Measurements from ENCODE around the gene ACIN1.

- TF ChIP-seq, protein P1, sequence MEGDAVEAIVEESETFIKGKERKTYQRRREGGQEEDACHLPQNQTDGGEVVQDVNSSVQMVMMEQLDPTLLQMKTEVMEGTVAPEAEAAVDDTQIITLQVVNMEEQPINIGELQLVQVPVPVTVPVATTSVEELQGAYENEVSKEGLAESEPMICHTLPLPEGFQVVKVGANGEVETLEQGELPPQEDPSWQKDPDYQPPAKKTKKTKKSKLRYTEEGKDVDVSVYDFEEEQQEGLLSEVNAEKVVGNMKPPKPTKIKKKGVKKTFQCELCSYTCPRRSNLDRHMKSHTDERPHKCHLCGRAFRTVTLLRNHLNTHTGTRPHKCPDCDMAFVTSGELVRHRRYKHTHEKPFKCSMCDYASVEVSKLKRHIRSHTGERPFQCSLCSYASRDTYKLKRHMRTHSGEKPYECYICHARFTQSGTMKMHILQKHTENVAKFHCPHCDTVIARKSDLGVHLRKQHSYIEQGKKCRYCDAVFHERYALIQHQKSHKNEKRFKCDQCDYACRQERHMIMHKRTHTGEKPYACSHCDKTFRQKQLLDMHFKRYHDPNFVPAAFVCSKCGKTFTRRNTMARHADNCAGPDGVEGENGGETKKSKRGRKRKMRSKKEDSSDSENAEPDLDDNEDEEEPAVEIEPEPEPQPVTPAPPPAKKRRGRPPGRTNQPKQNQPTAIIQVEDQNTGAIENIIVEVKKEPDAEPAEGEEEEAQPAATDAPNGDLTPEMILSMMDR (conservative IDR thresholded peaks at IDR 0.05): no peak
- TF ChIP-seq EZH2 (IDR thresholded peaks at IDR 0.05; ENCODE audit: low read depth): no peak
These were observed 71.7 kb downstream of the ACIN1 start for GRCh38 chr14:23023022-23023794.
